NCI-H2081 (cell line): ENCODE measurements around the gene PLTP.
"Not testable (repeated sequence)": the region's sequence is repeated elsewhere in the genome, so short reads cannot be mapped to it uniquely, and the experiment has no call there.

Experiments used
- DNase-seq, 2 experiments: peaks; one replicate each; lab custom pipeline; 2025; lab: John Stamatoyannopoulos, UW

PLTP gene

DNA sequence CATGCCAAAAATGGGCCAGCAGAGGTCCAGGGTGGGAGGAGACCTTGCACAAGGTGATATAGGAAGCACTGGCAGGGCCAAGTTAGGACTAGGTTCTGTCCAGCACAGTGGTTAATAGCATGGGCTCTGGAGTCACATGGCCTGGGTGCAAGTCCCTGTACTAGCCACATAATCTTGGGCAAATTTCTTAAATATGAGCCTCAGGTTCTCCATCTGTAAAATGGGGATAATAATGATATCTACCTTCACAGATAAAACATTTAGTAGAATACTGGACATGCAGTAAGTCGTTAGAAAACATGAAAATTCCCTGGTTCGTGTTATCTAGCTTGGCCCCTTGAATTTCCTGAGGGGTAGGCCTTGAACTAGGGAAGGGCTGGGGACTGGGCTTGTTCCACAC, 14.7 kb downstream of the PLTP start:
- no peak for DNase-seq

DNA sequence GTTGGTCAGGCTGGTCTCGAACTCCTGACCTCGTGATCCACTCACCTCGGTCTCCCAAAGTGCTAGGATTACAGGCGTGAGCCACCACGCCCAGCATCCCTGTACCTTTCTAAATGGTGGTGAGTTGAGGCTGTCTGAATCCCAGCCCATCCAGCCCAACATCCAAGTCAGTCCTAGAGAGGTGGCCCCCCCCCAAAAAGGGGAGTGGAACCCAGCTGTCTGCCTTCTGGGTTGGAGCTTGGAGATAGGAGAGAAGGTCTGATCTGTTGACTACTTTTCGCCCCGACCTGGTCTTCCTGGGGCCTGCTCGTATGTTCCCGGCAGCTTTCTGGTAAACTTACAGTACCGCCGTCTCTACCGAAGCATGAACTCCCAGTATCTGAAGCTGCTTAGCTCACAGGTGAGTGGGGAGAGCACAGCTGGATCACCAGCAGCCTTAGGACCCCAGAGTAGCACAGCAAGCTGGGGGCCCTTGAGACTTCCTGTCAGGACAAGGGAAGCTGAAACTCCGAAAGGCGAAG, 15.3 kb downstream of the PLTP start:
- DNase-seq: no peak

DNA sequence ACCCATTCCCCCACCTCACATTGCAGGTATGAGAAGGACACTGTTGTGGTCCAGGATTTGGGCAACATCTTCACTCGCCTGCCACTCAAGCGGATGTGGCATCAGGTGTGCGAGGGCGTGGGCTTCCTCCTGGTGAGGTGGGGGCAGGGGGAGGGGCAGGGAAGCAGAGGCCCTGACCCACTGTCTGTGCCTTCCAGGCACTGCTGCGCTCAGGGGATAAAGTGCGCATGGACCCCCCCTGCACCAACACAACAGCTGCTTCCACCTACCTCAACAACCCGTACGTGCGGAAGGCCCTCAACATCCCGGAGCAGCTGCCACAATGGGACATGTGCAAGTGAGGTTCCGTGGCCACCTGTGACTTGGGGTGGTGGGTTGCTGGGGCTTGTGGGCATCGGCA, 17.2 kb downstream of the PLTP start:
- DNase-seq: no peak

DNA sequence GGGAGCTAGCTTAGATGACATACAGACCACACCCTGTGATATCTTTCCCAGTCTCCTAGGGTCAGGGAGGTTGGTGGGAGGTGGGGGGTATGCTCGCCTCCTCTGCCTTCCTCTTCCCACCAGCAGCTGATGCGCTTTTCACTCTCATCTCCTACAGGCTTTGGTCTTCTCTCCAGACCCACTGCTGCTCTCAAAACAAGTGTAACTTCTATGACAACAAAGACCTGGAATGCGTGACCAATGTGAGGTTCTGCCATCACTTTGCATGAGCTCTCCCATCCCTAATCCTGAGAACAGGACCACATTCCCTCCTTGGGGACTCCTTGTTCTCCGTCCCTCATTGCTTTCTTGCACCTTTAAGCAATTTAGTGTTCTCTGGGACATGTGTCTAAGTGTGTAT, 18.1 kb downstream of the PLTP start:
- DNase-seq: no peak

DNA sequence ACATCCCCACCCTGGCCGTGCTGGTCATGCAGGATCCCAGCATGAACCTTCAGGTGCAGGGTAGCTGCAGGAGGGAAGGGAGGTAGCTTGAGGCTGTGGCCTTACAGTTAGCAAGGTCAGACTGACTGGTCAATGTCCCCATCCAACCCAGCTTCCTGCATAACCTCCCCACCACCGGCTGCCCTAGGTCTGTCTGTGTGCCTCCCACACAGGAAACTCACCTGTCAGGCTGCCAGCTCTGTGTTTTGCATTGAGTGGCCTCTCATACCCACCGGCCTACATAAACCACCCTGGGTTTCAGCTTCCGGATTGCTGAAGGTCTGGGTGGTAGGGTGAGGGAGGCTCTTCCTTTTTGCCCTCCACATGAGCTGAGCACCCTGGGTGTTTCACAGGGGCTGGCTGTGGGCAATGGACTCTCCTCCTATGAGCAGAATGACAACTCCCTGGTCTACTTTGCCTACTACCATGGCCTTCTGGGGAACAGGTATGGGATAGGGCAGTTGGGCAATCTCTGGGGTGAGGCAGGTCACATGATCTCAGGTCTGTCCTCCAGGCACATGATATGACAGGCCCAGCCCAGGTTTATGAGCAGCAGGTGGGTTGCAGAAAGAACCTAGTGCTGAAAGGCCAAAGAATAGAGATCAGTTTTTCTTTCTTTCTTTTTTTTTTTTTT, 19.0 kb downstream of the PLTP start:
- DNase-seq: no peak

DNA sequence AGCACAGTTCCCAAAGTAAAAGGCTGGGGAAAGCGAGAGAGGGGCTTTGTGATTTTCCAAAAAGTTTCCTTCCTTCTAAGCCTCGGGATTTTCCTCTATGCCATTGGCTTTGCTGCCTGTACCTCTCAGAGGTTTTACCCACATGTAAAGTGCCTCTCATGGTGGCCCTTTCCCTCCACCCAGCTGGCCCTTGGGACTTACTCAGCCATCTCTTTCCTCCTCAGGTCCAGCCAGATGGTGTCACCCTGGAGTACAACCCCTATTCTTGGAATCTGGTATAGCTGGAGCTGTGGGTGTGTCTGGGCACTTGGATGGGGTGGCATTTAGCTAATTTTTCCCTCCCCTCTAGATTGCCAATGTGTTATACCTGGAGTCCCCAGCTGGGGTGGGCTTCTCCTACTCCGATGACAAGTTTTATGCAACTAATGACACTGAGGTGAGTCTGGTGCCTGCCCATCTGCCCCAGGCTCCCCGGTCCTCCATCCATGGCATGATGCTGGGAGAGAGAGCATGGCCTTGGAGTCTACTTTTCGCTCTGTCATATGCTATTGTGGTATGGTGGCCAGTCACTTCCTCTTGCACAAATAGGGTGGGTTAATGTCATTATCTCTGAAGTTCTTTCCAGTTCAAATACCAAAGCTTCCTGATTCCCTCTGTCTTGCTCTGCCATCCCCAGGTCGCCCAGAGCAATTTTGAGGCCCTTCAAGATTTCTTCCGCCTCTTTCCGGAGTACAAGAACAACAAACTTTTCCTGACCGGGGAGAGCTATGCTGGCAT, 19.7 kb downstream of the PLTP start:
- no peak for DNase-seq

DNA sequence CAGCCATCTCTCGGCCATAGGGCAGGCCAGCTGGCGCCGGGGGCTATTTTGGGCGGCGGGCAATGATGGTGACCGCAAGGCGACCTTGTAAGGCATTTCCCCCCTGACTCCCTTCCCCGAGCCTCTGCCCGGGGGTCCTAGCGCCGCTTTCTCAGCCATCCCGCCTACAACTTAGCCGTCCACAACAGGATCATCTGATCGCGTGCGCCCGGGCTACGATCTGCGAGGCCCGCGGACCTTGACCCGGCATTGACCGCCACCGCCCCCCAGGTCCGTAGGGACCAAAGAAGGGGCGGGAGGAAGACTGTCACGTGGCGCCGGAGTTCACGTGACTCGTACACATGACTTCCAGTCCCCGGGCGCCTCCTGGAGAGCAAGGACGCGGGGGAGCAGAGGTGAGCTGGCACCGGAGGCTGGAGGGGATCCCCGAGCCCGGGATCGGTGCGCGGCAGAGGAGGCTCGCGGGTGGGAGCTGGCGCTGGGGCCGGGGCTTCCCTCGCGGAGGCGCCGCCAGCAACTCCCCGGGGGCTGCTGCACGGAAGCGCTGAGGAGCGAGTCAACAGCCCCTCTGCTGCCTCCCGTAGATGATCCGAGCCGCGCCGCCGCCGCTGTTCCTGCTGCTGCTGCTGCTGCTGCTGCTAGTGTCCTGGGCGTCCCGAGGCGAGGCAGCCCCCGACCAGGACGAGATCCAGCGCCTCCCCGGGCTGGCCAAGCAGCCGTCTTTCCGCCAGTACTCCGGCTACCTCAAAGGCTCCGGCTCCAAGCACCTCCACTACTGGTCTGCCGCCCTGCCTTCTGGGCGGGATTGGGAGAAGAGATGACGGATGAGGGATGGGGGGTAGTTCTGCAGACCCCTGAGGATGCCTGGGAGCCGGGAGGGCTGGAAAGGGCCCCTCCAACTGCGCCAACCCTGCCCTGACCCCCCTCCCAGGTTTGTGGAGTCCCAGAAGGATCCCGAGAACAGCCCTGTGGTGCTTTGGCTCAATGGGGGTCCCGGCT, 20.7 kb downstream of the PLTP start, which contains the start of the genes CTSA and NEURL2:
Gene CTSA (plus strand): TSS at position 351 of the 999 bp plus-strand sequence. CDS start 234 bp downstream, at position 585.
Gene NEURL2 (minus strand): TSS at position 224 of the 999 bp plus-strand sequence. CDS start 217 bp downstream, at position 7.
- peak; percentile 78 to 86 for DNase-seq

DNA sequence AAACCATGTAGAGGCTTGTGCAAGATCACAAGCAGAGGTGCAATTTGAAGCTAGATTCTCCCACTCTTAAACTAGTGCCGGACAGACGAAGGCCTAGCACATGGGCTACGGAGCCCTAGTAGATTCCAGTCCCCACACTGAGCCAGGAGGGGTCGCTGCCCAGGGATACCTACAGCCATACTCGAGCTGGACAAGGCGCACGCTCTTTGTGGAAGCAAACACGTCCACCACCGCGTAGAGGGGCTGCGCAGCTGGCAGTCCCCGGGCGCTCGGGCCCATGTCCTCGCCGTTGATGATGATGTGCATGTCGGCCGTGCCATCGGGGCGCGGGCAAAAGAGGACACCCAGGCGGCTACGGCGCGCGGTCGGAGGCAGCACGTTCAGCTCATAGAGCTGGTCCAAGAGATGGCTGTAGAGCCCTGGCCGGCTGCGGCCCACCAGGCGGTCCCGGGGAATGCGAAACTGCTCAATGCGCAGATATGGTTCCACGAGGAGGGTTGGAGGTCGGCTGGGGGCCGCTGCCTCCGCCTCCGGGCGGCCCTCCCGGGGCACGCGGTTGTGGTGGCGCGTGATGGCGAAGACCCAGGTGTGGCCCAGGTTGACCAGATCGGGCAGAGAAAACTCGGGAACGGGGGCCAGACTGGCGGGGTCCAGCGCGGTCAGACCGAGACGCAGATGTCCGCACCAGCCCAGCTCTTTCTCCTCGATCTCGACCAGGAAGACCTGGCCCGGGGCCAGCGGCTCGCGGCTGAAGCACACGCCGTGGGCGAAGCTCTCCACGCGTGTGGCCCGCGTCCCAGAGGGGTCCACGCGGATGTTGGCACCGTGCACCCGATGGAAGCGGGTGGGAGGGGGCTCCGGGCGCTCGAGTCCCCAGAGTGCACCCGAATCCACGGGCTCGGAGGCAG, 21.6 kb downstream of the PLTP start:
- DNase-seq: peak; percentile 35 to 44

DNA sequence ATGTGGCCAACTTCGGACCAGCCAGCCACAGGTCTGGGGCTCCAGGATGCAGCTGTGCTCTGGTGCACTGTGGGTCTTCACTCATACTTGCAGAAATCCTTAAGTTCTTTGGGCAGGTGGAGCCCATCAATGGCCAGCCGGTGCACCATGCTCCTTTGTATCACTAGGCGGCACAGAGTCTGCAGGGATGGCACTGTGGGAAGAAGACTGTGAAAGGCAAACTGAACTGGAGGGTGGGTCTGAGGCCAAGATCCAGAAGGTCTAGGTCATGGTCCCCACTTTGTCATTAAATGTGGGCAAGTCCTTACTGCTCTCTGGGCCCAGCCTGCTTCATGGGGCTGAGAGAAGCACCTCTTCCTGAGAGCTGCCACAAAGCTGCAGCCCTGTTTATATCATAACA, 23.3 kb downstream of the PLTP start:
- DNase-seq: no peak

DNA sequence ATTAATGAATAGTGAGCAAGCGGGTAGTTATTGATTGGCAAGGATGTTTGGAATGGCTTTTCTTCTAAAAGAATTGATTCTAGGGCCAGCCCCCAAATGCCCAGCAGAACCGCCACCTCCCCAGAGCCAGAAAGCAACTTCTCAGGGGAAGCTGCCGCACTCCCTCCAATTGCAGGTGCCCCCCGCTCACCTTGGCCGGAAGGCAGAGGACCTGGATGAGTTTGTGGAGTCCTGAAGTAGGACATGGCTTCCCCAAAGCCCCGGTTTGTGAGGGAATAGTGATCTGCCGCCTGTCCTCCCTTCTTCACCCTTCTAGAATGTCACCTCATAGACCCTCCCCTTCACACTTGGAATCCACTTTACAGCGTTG, 24.6 kb downstream of the PLTP start, which contains the start of gene SPATA25:
Gene SPATA25 (minus strand): TSS at position 277 of the 370 bp plus-strand sequence. CDS start 32 bp downstream, at position 245.
- no peak for DNase-seq

DNA sequence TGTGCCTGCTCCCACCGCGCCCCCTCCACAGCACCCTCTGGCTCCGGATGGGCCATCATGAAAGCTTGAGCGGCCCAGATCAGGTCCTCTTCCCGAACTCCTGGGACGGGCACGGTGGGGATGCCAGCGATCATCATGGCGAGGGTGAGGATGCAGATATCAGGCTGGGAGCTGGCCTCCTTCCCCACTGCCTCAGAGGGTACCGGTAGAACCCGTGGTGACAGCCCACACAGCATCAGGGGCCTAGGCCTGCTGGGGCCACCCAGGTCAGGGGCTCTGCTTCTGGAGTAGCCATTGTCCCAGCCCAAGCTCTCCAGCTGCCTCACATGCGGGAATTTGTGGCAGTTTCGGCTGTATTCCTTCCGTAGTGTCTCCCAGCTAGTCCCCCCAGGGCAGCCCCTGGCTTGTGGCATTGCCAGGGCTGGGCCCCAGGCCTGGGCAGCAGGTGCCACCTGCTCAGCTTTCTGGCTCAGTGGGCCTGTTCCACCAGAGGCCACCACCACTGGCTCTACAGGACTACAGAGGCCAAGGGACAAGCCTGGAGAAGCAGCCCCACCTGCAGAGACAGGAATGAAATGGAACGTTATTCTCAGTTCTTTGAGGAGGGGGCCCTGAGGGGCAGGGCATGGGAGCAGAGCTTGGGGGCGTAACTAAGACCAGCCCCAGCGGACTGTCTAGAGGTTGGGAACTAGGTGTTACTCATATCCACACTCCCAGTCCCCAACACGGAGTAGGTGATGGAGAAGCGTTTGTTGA, 25.2 kb downstream of the PLTP start:
- no peak for DNase-seq

DNA sequence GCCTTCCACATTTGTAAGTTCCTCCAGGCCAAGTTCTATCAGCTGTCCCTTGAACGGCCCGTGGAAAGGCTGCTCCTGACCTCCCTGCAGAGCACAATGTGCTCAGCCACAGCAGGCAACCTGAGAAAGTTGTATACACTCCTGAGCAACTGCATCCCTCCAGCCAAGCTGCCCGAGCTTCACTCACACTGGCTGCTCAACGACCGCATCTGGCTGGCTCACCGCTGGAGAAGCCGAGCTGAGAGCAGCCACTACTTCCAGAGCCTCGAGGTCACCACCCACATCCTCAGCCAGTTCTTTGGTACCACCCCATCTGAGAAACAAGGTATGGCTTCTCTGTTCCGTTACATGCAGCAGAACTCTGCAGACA, 28.9 kb downstream of the PLTP start:
- no peak for DNase-seq

DNA sequence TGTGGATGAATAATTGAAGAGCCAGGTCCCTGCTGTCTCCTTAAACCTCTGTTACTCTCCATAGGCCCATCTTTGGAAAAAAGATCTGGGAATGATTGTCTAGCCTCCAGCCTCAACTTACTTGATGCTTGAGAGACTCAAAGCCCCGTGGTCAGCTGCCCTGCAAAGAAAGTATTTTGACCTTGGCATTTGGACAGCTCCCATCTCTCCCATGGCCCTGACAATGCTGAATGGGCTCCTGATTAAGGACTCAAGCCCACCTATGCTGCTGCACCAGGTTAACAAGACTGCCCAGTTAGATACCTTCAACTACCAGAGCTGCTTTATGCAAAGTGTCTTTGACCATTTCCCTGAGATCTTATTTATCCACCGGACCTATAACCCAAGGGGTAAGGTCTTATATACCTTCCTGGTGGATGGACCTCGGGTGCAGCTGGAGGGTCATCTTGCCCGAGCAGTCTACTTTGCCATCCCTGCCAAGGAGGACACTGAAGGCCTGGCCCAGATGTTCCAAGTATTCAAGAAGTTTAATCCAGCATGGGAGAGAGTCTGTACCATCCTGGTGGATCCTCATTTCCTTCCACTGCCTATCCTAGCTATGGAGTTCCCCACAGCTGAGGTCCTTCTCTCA, 29.4 kb downstream of the PLTP start:
- no peak for DNase-seq

DNA sequence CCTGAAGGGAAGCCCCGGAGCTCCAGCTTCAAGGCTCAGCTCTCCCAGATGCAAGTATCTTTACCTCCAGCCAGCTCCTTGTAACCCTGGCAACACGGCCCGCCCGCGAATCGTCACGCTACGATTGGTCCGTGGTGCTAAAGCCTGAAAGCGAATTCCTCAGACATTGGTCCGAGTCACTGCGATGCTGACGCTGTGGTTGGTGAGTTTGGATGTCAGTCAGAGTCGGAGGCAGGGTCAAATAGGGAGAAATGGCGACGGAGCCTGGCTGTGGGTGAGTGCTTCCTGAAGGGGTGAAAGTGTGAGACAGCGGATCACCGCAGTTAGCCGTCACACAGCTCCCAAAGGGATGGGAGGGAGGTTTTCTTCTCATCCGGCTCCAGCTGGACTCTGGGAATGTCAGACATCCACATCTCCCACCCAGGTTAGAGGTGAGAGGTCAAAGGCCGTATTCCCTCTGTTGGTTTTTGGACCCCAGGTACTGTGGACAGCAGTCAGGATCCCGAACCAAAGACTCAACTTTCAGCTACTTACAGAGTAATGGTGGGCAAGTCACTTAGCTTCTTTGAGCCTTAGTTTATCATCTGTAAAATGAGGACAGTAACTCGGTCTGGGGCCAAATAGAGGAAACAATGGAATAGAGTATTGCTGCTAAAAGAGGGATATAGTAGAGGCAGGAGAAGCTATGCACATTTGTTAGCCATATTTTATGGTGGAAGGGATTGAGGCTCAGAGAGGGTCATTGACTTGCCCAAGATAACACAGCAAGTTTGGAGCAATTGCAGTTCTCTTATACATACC, 30.8 kb downstream of the PLTP start, which contains the start of gene ZSWIM1:
Gene ZSWIM1 (plus strand): TSS at position 240 of the 801 bp plus-strand sequence. CDS start 1,366 bp downstream, outside the sequence.
- DNase-seq: peak; percentile 98 to 99

DNA sequence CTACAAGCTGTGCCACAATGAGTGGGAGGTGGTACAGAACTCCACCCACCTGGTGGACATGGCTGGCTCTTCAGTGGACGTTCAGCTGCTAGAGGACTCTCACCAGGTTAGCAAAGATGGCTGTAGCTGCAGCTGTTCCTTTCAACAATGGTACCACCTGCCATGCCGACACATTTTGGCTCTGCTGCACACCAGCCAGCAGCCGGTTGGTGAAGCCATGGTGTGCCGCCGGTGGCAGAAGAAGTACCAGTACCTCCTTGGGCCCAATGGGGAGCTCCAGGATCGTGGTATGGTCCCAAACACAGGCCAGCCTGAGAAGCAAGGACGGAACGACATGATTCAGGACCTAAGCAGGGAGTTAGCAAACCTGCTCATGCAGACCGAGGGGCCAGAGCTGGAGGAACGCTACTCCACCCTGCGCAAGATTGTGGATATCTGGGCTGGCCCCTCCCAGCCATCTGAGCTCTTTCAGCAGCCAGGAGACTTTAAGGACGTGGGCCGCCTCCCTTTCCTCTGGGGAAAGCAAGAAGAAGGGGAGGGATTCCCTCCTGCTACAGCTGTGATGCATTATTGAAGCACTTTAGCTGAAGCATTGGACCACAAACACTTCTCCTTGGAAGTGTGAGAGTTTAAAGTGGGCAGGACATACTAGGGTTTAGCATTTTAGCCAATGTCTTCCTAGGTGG, 33.7 kb downstream of the PLTP start:
- no peak for DNase-seq

DNA sequence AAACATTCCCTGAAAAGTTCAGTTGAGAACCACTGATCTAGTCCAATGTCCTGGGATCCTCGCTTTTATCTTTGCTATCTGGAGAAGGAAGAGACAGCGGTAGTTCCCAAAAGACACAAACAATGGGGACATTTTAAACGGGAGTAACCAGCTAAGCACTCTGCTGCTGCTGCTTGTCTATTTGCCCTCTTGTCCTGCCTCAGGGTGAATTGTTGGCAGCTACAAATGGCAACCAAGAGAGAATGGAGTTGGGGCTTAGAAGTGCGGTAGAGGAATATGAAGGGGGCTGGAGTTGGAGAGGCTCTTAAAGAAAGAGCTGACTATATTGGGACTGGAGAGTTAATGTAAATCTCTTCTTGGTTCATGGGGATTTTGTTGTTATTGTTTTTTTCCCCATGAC, 37.4 kb downstream of the PLTP start:
- no peak for DNase-seq

DNA sequence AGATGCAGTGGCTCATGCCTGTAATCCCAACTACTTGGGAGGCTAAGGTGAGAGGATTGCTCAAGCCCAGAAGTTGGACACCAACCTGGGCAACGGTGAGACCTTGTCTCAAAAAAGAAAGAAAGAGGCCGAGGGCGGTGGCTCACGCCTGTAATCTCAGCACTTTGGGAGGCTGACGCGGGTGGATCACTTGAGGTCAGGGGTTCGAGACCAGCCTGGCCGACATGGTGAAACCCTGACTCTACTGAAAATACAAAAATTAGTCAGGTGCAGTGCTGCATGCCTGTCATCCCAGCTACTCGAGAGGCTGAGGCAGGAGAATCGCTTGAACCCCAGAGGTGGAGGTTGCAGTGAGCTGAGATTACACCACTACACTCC, 37.9 kb downstream of the PLTP start:
- DNase-seq: not testable (repeated sequence)
